NCI-H2029 treated with DMSO at 0.1 percent for 48 hours (cell line): ENCODE measurements around the gene LSS.
"Not testable (repeated sequence)": the region's sequence is repeated elsewhere in the genome, so short reads cannot be mapped to it uniquely, and the experiment has no call there.

ENCODE experiments used
- DNase-seq: peaks from one replicate; lab custom pipeline; 2025; lab: John Stamatoyannopoulos, UW

Gene LSS

DNA sequence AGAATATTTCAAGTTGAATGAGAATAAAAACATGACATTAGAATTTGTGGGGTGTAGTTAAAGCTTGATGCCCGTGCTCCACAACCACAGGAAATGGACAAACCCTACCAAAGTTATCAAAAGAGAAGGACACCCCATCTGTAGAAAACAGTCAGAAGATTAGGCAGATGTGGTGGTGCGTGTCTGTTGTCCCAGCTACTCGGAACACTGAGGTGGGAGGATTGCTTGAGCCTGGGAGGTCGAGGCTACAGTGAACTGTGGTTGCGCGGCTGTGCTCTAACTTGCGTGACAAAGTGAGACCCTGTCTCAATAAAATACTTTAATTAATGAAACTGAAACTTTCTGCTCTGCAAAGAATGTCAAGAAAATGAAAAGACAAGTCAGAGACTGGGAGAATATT is 42.9 kb downstream of the LSS start:
- no peak for DNase-seq

DNA sequence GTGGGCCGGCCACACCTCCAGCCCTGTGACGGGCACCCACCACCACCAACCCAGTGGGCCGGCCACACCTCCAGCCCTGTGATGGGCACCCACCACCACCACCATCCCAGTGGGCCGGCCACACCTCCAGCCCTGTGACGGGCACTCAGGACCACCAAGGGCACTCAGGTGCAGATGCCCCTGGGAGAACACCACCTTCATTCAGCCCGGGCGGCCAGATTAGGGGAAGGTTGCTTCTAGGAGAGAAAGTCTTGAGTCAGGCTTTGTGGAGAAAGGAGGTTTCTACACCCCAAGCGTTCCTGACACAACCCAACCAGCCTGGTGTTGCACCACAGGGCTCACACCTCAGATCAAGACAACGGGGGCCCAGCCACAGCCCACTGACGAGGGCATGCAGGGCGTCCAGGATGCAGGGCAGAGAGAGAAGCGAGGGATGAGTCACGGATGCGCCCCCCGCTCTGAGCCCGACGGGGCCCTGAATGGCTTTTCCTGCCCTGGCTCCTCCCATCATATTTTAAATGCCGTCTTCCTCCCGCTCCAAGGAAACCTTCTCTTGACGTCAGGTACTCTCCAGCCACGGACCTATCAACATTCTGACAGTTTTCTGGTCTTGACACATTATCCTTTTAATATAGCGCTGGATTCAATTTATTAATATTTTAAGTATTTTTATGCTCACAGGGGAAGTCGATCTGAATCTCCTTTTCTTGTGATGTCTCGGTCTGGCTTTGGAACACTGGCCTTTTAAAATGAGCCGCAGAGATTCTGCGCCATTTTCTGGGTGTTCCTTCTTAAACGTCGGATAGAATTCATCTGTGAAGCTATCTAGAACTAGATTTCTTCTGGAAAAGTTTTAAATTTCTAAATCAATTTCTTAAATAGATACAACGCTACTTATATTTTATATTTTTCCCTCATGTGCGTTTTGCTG is 43.7 kb downstream of the LSS start:
- peak; percentile 67 for DNase-seq

DNA sequence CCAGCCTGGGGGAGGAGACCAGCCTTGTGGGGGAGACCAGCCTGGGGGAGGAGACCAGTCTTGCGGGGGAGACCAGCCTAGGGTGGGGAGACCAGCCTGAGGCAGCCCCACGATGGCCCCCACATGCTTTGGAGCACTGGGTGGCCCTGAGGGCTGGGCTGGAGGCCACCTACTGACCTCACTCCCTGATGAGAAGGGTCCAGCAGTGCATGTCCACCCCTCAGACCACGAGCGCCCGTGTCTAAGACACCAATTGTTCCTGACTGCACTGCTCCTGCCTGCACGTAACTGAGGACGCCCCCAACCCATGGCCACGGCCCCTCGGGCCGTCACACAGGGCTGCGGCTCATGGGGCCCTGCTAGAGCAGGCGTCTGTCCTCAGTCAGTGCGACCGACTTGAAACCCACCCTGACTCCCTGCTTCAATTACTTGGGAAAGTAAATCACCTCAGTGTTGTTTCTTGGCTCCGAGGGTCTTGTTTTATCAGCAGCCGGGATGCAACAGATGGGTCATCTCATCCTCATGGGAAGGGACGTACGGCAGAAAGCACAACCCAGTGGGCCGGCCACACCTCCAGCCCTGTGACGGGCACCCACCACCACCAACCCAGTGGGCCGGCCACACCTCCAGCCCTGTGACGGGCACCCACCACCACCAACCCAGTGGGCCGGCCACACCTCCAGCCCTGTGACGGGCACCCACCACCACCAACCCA is 44.5 kb downstream of the LSS start, which contains the start of gene SPATC1L:
SPATC1L (minus strand) TSS at position 550 of the 715 bp plus-strand sequence. CDS start 1,643 bp downstream, outside the sequence.
- no peak for DNase-seq

DNA sequence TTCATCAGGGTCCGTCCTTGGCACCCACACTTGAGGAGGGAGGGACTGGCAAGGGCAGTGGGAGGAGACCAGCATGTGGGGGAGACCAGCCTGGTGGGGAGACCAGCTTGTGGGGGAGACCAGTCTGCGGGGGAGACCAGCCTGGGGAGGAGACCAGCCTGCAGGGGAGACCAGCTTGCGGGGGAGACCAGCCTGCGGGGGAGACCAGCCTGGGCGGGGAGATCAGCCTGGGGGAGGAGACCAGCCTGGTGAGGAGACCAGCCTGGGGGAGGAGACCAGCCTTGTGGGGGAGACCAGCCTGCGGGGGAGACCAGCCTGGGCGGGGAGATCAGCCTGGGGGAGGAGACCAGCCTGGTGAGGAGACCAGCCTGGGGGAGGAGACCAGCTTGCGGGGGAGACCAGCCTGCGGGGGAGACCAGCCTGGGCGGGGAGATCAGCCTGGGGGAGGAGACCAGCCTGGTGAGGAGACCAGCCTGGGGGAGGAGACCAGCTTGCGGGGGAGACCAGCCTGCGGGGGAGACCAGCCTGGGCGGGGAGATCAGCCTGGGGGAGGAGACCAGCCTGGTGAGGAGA is 45.2 kb downstream of the LSS start:
- DNase-seq, result not testable (repeated sequence)

DNA sequence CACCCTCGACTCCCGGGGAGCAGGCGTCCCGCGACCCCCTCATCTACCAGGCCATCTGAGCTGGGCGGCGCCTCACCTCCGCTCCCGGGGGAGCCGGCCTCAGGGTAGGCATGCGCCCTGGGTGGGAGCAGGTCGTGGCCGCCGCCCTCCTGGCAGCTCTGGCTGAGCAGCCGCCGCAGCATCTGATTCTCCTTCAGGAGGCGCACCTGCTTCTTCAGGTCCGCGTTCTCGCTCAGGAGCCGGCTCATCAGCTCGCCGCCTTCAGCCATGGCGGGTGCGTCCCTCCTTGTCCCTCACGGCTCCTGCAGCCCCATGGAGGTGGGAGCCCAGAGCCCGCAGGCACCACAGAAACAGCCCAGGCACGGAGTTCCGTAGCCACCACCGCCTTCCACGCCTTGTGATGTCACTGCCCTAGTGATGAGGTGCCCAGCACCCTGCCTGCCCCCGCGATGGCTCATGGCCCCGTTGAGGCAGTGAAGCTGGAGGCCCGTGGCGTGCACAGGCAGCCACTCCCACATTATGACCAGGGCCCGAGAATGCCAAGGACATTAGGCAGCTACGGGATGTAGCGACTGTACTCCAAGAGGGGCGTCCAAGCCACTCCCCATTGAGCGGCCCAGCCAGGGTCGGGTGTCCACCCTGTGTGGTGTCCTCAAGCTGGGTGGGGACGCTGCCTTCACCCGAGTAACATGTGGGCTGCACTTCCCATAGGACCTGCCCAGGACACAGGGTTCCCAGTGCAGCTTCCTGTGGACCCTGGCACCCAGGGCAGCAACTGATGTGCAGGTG is 45.8 kb downstream of the LSS start:
- DNase-seq, result no peak

DNA sequence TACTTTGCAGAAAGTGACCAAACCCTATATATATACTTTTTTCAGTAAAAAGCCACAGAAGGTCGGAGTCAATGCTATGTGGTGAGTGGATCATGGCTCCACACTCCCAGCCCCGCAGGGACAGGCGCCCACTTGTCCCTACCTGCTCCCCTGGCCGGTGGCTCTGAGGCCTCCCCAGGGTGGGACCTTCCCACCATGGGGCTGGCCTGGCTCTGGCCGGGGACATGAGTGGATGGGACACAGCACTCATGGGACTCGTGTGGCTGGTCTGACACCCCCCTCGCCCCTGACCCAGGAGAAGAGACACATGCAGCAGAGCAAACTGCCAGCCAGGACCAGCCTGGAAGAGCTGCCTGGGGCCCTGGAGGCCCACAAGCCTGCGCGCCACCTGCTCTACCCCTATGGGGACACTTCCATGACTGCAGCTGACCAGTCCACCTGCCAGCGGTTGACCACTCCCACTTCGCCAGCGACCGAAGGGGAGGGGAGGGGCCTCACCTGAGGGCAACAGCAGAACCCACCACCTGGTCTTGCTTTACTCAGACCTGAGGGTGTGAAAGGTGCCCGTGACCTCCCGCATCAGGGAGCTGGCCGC is 46.5 kb downstream of the LSS start:
- DNase-seq, result no peak

DNA sequence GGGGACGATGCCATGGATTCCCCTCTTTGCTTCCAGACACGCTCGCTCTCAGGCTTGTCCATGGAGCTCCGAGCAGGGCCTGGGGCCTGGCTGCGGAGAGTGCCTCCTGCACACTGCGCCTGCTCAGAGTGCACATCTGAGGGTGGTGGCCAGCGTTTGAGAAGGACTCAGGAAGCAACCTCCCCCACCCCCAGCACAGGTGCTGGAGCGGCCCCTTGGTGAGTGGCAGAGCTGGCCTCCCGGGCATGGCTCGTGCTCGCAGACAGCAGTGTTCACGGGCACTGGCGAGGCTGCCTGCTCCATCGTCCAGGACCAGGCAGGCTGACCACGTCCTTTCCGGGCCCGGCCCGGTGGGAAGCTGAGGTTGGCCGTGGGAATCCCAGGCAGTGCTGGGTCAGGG is 47.1 kb downstream of the LSS start:
- no peak for DNase-seq

DNA sequence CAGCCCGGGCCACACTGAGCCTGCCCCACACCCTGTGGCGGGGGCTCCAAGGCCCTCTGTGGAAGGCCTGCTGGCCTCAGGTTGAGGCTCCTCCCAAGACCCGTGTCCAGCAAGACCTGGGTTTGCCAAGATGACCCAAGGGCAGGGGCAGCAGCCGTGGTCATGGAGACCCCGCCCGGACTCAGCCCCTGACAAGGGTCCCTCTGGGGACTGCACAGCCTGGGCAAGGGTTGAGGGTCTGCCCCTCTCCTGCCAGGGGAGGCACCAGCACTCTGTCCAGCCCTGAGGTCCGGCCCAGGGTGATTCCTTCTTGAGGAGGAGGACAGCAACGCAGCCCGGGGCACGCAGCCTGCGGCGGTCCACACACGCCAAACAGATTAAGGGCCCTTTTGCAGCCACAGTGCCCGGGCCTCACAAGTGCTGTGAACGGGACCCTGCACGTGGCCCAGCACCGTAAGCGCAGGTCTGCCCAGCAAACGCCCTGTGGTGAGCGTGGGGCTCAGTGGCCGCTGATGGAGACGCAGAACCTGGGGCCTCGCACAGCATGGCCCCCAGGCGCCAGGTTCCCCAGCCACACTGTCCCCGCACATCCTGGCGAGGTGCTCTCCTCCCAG is 47.7 kb downstream of the LSS start:
- no peak for DNase-seq

DNA sequence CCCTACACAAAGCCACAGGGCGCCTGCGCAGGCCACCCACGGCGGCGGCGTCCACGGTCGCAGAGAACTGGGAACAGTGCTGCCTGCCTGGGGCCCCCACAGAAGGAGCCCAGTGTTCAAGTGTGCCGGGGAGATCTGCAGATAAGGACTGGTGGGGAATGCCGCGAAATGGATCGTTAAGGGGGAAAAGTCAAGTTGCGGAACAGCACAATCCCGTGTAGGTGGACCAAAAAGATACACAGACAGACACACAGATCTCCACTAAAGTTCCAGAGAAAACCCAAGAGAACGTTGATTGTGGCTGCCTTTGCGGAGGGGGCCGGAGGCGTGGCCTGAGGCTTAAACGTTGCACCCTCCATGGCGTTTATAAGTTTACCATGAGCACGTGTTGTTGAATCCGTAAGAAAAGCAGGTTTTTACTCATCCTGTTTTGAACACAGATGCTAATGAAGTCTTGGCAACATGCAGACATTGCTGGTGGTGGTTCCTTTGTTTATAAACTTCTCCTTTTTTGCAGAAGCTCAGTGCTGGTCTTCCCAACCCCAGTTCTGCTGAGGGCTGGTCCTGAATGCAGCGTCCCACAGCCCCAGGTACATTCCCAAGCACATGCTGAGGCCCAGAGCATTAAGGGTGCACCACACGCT is 48.4 kb downstream of the LSS start:
- no peak for DNase-seq

DNA sequence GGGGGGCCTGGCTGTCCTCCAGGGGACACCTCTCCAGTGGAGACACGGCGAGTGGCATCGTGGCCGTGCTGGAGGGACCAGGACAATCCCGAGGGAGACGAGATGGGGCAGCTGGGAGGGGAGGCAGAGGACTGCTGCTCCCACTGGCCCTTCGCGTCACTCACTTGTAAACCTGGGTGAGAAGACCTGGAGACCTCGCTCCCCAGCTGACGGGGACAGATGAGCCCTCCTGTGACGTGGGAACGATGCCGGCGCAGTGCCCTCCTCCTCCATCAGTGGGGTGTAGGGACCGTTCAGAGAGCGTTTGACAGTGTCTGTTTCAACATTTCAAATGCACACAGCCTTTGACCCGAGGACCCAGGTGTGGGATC is 48.9 kb downstream of the LSS start:
- no peak for DNase-seq

DNA sequence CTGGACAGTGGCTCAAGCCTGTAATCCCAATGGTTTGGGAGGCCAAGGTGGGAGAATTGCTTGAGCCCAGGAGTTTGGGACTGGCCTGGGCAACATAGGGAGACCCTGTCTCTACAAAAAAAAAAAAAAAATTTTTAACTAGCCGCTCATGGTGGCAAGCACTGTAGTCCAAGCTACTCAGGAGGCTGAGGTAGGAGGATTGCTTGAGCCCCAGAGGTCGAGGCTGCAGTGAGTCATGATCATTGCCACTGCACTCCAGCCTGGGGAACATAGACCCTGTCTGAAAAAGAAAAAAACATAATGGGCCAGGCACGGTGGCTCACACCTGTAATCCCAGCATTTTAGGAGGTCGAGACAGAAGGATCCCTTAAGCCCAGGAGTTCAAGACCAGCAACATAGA is 49.6 kb downstream of the LSS start:
- no peak for DNase-seq

DNA sequence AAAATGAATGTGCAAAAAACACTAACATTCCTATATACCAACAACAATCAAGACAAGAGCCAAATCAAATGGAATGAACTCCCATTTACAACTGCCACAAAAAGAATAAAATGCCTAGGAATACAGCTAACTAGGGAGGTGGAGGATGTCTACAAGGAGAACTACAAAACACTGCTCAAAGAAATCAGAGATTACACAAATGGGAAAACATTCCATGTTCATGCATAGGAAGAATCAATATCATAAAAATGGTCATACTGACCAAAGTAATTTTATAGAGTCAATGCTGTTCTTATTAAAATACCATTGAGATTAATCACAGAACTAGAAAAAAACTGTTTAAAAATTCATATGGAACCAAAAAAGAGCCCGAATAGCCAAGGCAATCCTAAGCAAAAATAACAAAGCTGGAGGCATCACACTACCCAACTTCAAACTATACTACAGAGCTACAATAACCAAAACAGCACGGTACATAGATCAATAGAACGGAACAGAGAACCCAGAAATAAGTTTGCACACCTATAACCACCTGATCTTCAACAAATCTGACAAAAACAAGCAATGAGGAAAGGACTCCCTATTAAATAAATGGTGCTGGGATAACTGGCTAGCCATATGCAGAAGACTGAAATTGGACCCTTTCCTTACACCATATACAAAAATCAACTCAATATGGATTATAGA is 52.0 kb downstream of the LSS start:
- DNase-seq, result not testable (repeated sequence)

DNA sequence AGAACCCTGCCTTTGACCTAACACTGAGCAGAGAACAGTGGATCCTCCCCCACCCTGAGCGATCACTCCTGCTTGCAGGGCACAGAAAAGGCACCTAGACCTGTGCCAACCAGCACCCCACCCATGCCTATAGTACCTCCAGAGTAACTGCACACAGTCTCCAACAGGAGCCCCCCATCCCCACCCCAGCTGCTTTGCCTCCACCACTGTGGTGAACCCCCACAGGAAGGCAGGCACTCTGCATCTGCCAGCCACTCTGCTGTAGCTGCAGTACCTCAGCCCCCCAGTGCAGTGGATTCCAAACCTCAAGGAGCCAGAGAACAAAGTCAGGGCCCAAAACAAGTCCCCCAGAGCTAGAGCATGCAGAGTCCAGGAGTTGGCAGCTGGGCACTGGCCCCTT is 55.0 kb downstream of the LSS start:
- no peak for DNase-seq

DNA sequence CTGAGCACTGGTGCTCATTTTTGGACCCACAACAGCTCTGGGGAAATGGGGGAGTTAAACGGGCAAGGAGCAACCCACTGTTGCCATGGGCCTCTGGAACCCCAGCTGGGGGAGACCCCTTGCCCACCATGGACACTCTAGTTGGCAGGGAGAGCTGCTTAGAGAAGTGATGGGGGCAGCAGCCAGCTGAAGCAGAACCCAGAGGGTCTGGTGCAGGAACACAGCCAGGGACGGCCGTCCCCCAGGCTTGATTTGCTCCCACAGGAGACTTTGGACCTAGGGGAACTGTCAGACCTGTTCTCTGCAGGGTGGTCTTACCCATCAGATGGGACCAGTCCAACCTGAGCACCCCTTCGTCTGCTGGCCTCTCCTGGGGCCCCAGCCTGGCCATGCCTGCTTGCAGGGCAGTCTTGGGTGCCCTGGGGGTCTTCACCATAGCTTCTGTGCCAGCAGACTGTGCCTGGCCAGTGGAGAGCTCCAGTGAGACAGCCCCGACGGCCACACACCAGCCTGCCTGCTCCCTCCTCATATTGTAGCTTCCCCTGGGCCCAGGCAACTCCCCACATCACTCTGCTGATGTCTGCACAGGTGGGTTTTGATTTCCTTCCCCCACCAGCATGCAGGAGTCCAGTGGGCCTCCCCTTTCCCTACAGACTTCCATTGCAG is 55.6 kb downstream of the LSS start:
- no peak for DNase-seq

DNA sequence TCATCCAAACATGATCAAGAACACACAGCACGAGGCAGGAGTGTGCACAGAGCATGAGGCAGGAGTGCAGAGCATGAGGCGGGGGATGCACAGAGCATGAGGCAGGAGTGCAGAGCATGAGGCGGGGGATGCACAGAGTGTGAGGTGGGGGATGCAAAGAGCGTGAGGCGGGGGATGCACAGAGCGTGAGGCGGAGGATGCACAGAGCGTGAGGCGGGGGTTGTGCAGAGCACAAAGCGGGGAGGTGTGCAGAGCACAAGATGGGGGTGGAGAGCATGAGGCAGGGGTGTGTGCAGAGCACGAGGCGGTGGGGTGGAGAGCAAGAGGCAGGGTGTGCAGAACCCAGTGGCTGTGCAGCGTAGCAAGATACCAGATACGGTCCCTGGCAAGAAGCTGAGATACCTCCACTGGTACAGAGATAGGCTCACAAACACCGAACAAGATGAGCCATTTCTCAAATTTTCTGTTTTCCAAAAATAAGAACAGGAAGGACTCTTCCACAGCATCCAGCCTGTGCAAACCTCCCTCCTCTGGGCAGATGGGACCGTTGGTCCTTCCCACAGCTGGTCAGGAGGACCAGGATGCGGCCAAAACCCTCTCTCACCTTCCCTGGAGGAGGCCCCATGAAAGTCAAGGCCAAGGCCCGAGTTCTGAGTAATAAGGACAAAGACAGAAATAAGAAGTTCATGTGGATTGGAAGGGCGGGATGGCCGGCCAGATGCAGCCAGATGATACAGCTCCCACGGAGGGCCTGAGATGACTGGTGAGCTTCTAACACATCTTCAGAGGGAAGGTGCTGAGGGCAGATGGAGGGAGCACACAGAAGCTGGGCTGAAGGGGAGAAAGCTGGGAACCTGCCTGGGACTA is 56.3 kb downstream of the LSS start:
- DNase-seq, result no peak

DNA sequence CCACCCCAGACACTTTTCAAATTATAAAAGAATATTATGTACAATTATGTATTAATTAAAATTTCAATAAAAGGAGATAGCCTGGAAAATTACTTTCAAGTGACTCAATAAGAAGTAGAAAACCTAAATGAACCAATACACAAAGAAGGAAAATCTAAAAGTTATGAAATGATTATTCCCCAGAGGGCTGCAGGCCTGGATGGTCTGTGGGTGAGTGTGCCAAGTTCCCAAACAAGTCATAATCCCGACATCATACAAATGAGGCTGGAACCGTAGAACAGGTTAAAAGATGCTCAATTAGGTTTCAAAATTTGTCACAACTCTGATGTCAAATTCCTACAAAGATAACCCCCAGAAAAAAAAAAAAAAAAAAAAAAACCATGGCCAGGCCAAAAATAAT is 57.0 kb downstream of the LSS start:
- DNase-seq, result no peak

DNA sequence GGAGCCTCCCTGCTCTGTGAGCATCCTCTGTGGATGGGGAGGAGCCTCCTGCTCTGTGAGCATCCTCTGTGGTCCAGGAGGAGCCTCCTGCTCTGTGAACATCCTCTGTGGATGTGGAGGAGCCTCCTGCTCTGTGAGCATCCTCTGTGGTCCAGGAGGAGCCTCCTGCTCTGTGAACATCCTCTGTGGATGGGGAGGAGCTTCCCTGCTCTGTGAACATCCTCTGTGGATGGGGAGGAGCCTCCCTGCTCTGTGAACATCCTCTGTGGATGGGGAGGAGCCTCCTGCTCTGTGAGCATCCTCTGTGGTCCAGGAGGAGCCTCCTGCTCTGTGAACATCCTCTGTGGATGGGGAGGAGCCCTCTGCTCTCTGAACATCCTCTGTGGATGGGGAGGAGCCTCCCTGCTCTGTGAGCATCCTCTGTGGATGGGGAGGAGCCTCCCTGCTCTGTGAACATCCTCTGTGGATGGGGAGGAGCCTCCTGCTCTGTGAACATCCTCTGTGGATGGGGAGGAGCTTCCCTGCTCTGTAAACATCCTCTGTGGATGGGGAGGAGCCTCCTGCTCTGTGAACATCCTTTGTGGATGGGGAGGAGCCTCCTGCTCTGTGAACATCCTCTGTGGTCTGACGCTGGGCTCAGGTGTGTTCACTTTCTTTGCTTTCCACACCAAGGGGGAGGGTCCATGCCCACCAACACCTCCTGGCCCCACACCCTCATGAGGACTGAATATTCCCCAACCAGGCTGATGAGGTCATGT is 58.0 kb downstream of the LSS start:
- not testable (repeated sequence) for DNase-seq
